Measurements from ENCODE around the gene LRGUK.
"Not testable (repeated sequence)": the region's sequence is repeated elsewhere in the genome, so short reads cannot be mapped to it uniquely, and the experiment has no call there.

Gene LRGUK

DNA sequence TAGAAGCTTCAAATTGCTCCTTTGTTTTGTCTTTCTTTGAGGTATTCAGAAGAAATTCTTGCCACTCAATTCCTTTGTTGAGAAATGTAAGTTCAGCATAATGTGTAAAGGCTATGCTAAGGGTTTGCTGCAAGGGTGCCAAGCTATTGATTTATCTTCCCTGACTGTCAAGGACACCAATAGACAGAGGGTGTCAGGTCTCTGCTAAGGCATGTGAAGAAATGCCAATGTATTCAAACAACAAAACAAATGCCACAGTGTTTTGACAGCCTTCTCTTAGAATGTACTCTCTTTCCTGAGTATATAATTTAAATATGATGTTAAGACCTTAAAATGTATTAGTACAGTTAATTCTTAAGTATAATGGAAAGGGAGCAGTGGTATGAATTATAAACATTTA lies 62.4 kb downstream of the LRGUK start:
- DNase-seq, result no peak

DNA sequence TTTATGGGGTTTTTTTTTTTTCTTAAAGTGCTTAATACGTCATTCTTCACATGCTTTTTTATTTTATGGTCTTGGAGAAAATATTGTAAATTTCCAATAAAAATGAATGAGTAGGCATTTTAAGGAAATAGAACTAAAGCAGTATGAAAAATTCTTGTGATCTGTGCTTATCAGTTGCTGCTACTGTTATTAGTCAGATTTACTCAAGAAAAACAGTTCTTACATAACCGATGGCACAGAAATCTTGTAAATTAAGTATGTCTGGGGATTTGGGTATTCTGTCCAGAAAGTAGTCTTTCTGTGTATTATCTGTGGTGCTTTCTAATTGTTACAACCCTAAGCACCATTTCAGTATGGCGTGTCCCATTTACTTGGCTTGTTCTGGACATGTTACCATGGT lies 64.7 kb downstream of the LRGUK start:
- no peak for DNase-seq

DNA sequence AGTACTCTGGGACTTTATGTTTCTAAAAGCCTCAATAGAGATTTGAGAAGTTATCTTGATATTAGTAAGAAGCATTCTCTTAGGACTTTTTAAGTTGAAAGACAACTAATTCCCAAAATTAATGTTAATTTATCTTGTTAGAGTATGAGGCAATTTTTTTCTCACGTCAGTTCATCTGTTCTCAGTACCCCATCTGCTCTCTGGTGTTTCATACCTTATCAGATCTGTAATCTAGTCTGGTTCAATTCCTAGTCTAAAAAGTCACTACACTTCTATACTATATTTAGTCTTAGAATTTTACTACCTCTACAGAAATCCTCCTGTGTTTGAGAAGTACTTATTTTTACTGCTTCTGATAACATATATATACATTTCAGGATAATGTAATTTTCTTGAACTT lies 66.1 kb downstream of the LRGUK start:
- DNase-seq, result no peak

DNA sequence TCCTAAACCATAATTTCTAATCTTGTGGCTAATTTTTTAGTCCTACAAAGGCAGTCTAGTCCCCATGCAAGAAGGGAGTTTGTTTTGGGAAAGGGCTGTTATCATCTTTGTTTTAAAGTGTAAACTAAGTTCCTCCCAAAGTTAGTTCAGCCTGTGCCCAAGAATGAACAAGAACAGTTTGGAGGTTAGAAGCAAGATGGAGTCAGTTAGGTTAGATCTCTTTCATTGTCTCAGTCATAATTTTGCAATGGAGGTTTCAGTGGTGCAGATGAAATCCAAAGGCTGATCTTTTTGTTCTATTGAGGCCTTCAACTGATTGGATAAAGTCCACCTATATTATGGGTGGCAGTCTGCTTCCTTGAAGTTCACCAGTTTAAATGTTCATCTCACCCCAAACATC lies 68.1 kb downstream of the LRGUK start:
- DNase-seq, result no peak

DNA sequence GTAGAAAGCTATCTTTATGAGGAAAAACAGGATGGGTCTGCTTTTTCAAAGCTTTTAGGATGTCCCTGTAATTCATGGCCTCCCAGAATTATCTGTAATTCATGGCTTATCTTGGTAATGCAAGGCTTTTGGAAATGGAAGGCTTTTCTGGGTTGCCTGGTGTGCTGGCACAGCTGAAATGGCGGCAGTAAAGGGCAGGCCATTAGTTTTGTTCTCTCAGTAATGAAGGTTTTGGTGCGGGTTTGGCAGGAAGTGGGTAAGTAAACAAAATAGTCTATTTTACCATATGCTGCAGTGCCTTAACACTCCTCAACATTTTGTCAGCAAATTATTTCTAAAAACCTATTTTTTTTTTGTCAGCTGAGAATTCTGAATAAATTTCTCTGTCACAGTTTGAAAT lies 69.3 kb downstream of the LRGUK start:
- DNase-seq, result no peak

DNA sequence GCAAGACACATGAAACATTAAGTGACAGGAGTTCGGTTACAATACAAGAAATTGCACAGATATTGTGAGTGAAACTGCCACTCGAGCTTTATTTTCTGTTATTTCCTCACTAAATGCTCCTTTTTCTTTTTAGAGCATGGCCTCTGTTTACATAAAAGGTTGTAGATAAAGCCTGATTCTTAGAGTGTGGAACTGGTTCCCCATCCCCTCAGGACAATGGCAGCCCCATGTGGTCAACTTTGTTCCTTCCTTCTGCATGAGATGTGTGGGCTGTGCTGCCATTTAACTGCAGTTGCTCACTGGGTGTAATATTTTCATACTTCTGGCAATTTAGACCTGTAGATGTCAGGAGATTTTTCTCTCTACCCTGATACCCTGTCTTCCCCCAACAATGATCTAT lies 70.2 kb downstream of the LRGUK start:
- DNase-seq, result no peak

DNA sequence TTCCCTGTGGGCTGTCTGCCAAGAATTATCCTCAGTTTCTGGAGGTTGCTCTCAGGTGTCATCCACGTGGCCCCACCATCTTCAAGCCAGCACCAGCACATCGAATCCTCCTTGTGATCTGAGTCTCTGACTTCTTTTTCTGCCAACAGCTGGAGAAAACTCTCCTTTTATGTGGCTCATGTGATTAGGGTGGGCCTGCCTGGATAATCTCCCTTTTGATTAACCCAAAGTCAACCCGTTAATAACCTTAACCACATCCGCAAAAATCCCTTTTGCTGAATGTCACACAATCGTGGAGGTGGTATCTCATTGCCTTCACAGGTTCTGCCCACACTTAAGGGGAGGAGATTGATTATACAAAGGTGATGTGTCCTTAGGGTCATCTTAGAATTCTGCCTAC lies 73.8 kb downstream of the LRGUK start:
- no peak for DNase-seq

DNA sequence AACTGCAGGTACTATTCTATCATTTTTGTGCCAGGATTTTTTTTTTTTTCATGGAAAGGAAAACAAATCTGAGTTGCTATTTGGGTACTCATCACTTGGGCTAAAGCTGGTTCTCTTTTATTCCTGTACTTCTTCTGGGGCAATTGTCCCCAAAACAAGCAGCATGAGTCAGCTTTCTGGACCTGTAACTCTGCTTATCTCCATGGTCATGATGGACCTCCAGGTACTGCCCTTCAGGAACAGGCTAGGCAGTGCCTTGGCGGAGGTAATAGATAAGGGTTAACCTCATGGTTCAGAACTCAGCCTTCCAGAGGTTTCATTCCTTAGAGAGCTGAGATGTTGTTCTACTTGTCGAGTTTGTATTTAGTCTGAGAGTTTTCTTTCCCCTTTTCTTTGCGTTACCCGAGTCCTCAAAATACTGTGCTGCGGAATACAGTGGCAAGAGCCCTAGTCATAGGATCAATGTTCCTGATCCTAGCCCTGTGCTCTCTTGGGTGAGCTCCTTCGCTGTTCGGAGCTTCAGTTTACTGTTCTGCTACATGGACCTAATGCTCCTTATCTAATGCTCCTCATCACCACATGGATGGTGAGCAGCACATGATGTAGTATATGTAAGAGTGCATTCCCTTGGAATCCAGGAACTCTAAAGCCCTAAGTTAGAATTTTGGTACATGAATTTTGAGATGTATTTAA lies 74.6 kb downstream of the LRGUK start:
- no peak for DNase-seq

DNA sequence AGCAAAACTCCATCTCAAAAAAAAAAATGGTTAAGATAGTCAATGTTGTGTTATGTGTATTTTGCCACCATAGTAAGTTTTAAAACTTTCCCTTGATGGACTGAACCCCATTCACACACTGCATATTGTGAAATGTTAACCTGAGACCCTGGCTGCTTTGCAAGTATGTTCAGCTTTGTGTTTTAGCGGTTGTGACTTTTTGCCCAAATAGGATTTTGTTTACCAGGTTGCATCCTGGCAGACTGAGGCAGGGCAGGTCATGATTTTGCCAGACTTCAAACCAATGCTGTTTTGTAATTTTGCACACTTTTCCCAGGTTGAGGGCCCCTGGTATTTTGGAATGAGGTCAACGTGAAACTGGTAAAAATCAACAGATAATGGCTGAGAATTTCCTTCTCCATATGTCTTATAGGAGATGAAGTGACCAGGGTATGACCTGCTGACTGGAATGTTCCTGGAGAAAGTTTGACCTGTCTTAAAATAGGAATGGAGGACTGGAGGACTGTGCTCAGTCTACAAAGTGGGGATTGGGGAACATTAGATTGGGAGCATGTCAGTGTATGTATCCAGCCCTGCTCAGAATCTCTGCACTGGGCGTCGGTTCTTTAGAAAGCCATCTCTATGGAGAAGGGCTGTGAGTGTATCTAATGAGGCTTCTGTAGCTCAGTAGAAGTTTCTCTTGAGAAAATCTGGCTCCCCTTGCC lies 76.2 kb downstream of the LRGUK start:
- DNase-seq, result no peak

DNA sequence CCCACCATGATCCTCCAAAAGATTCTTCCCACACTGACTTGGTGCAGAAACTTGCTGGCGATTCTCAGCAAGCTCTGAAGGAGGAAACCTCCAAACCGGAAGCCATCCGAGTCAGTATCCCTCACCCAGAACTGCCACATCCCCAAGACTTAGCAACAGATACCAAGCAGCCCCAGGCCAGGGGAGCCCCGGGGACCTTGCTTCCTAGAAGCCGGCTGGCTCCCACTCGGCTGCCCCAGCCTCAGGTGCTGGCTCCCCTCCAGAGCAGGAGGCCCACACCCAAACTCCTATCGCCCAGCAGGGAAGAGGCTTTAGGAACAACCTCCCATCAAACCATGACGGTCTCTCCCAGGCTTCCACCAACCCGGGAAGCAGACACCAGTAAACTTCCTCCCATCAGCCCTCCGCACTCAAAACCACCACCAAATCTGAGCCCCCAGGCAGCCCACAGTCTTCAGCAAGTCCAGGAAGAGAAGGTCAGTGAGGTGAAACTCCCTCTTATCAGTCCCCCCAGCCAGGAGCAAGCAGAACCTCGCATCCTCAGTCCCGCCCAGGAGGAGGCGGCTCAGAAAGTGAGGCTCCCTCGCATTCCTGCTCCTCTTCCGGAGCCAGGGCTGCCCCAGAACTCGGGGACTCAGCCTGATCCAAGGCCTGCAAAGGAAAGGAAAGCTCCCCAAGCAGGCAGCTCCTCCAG lies 82.3 kb downstream of the LRGUK start:
- no peak for DNase-seq

DNA sequence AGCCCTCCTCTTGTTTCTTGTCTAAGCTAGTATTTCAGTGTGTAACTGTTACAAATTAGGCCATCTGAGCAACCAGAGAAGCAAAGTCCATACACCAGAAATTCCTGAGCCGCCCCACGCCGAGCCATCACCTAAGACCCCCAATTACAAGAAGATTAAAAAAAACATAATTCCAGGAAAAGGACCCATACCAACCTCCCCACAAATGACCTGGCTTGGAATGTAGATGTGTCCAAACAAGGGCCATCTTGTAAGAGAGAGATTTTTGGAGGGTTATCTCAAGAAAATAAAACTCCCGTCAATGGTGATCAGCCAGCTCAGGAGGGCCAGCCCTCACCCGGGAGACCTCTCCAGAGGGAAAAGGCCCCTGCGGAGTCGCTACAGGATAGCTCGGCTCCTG lies 83.1 kb downstream of the LRGUK start:
- DNase-seq, result no peak

DNA sequence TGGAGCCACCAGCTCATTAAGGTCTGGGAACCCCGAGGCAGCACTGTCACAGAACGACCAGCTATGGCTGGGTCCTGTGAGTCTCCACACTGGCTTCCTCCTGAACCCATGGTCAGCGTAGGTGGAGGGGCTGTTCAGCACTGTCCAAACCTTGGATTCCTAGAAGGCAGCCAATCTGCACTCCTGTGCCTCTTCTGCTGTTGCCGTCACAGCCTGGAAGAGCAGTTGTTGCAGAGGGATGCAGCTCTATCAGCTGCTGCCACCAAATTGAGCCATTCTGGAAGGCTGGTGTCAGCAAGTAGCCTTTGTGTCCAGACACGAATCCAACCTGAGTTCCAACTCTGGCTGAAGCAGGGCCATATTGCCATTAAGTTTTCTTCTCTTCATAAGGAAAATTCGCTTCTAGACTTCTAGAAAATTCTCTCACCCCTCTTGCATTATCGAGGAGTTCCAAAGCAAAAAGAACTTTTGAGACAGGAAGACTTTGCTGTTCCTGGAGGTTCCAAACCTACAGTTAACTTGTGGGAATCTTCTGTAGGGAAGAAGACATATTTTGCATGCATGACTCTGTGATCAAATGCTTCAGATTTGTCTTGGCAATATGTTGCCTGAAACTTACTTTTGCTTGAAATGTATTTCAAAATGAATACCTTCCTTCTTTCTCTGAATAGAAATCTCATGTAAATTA lies 84.0 kb downstream of the LRGUK start:
- DNase-seq, result no peak

DNA sequence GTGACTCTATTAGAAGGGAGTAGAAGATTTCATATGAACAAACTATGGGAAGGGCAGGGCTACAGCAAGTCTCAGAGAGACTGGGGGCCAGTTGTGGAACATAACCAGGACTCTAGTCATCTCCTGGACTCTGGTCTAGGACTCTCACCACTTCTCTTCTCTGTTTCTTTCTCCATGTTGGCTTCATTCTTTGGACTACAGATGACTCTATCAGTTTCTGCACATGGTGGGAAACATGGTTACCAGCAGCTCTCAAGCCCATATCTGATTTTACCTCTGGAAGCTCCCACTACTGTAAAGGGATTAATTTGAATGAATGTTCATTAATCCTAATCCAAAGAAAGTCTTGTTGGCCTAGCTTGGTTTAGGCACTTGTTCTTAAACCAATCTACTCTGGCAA lies 84.7 kb downstream of the LRGUK start:
- DNase-seq, result no peak

DNA sequence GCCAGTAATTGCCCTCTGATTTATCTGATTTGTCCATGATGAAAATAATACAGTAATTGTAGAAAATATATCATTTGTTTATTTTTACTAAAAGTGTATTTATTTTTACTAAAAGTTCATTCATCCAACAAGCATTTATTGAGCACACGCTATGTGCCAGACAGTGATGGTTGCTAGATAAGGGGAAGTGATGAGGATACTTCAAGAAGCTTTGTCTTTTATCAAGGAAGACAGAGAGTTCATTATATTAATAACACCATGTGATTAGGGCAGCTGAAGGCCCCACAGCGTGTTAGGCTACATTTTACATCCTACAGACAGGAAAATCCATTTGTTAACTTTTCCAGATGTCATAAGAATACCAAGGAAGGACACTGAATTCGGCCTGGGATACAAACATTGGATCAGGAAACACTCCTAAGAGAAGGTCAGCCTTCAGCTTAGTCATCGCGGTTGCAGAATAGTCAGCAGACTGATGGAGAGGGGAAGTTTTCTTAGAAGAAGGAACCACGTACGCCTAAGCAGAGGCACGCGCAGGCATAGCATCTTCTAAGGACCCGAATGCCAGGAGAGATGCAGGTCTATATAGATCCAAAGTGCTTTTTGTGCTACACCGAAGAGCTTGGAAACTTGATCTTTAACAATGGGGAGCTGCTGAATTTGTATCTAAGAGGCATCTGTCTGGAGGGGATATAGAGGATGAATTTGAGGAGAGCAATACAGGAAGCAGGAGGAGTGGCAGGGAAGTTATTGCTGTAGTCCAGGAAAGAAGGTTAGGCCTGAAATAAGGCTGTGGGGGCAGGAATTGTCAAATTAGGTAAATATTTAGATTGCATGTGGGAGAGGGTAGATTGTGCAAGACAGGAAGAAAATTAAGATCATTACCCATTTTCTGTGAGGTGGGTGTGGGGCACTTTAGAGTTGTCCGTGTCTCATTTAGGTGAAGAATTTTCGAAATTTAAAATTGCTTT lies 85.7 kb downstream of the LRGUK start:
- peak; percentile 42 for DNase-seq

DNA sequence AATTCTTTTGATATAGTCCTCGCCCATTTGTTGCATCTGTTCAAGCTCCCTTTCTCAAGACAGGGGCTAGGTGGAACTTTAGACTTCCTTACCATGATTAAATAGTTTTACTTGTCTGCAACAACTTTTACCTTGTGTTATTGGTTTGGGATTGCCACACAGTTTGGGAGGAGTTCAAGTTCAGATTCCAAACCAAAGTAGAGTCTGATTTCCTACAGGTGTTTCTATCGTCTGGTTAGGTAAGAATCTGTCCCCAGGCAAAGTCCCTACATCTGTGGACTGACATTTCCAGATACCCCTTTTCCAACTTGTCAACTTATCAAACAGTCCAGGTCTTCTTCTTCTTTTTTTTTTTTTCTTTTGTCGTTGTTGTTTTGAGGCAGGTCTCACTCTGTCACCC lies 93.1 kb downstream of the LRGUK start:
- DNase-seq, result no peak

DNA sequence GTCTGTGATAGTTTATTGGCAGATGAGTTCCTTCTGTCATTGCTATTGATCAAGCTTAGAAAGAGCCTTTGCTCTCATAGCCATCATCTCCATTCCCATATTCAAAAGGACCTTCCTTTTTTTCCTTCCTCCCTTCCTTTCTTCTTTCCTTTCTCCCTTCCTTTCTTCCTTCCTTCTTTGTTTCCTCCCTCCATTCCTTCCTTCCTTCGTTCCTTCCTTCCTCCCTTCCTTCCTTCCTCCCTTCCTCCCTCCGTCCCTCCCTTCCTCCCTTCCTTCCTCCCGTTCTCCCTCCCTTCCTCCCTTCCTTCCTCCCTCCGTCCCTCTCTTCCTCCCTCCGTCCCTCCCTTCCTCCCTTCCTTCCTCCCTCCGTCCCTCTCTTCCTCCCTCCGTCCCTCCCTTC lies 104.2 kb downstream of the LRGUK start:
- DNase-seq, result not testable (repeated sequence)

DNA sequence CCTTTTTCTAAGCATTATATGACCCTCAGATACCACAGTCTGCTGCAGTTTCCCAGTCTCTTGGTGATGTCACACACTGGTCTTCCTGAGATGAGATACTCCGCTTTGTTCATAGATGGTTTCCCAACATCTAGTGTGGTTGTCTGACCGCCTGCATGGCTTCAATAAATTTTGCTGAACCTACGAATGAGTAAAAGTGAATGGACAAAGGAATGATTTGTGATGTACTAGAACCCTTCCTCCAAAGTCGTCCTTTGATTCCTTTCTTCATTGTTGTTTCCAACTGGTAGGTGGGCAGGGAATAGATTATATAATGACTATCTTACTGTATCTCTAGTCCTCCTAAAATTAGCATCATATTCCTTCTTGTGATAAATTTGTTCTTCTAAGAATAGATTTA lies 107.1 kb downstream of the LRGUK start:
- DNase-seq, result no peak

DNA sequence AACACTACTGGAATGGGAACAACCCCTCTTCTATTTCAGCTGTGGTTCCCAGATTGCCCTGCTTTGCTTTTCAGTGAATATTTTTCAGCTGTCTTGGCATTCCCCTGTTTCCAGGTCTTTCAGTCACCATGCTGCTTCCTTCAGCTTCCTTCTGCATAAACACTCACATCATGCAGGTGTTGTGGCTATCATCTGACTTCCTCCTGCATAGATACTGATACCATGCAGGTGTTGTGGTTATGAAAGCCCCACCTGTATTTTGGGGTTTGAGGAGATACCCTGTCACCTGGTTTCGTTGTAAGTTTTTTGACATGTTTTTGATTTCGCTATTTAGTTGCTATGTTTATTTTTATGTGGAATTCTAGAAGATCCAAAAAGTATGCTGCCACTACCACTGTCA lies 118.1 kb downstream of the LRGUK start:
- DNase-seq, result no peak

DNA sequence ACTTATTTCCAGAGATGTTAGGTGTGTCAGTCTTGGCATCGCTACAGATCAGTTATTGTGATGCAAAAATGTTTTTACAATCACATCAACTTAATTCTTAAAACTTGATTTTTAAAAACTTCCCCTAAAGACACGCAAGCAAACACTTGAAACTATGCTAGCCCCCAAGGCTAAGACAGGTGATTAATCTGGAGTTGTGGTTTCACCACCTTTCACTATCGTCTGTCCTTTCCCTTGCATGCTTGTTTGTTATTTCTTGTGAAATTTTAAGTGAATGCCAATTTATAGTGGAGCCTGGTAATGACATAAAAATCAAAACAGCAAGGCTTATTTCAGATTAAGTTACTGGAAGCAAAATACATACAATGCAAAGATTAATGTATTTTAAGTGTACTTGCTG lies 119.2 kb downstream of the LRGUK start:
- no peak for DNase-seq

DNA sequence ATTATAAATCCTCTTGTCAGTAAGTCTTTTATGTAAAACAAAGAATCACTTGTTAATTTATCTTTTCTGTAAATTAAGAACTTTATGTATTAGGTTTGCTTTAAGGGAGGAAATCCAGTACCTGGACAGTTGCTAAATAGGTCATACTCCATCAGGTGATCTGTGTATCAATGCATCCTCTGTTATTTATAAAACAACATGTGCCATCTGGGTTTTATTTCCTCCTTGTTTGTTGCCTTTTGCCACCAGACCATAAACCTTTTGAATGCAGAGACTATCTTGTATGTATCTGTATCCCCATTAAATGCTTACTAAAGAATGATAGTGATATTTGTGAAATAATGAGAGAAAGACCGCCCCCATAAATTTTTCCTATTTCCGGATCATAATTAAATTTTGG lies 119.6 kb downstream of the LRGUK start:
- no peak for DNase-seq

DNA sequence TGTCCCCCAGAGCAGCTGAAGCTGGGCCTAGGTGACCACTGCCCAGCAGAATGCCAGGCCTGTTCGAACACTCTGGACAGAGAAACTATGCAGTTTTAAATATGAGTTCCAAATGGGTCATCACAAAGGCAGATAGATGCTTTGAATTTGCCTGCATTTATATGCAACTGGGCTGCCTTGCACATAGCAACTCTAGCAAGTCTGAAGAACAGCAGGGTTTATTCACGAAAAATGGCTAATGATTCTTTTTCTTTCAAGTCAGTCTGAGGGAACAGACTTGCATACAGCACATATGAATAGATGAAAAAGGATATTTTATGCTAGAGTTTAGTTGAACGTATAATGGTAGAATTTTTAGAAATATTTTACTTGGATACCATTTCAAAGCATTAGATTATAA lies 121.1 kb downstream of the LRGUK start:
- DNase-seq, result no peak

DNA sequence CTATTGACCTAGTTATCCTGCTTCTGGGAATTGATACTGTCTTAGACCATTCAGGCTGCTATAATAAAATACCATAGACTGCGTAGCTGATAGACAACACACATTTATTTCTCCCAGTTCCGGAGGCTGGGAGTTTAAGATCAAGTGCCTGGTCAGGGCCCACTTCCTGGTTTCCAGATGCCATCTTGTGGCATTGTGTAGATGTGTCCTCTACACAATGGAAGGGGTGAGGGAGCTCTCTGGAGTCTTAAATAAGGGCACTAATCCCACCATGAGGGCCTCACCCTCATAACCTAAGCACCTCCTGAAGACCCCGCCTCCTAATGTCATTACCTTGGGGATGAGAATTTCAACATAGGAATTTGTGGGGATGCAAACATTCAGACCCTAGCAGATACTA lies 127.2 kb downstream of the LRGUK start:
- DNase-seq, result peak; percentile 29

DNA sequence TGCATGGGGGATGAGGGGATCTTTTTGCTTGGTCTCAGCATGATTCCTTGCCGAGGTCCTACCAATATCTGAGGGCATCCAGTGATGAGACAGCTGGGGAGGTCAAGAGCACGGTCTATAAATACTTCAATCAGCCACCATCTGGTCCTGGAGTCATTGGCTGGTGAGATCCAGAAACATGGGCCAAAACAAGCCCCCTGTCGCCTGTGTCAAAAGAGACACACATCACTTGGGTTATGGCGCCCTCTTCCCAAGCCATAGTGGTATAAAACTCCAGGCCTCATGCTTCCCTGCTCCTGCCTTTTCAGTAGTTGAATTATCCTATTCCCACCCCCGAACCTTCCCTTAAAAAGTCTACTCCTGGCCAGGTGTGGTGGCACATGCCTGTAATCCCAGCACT lies 128.7 kb downstream of the LRGUK start:
- no peak for DNase-seq
